Measurements from ENCODE around the gene PCDHGA9.

Gene PCDHGA9

GRCh38 chr5:141360685-141361084, 41.9 kb upstream of the PCDHGA9 start:
- no peak for DNase-seq (ENCODE audit: extremely low read depth, low read depth)
- no peak overlapping the region for H3K4me3 ChIP-seq (replicated peaks; ENCODE audit: low read depth, low read length)
- TF ChIP-seq CTCF (IDR thresholded peaks at IDR 0.05; ENCODE audit: low read depth, low read length, missing control alignments), result no peak

- no peak for DNase-seq (ENCODE audit: extremely low read depth, low read depth)
- TF ChIP-seq CTCF (IDR thresholded peaks at IDR 0.05; ENCODE audit: low read depth, low read length, missing control alignments), result no peak
- no peak overlapping the region for H3K4me3 ChIP-seq (replicated peaks; ENCODE audit: low read depth, low read length)
Measured at GRCh38 chr5:141362719-141363118, 39.9 kb upstream of the PCDHGA9 start.

GRCh38 chr5:141363952-141364660, 38.5 kb upstream of the PCDHGA9 start, which contains the start of gene PCDHGA5:
PCDHGA5 (plus strand) TSS chr5:141364162; CDS start chr5:141364331, 169 bp downstream.
- H3K4me3 ChIP-seq (replicated peaks; ENCODE audit: low read depth, low read length), result no peak within 1 kb of the TSS
- DNase-seq (ENCODE audit: extremely low read depth, low read depth), result no peak

GRCh38 chr5:141366016-141366896, 36.3 kb upstream of the PCDHGA9 start:
- DNase-seq (ENCODE audit: extremely low read depth, low read depth), result no peak
- TF ChIP-seq CTCF (IDR thresholded peaks at IDR 0.05; ENCODE audit: low read depth, low read length, missing control alignments), result no peak
- H3K4me3 ChIP-seq (replicated peaks; ENCODE audit: low read depth, low read length), result no peak overlapping the region

More at GRCh38 chr5:141363952-141364660, 38.5 kb upstream of the PCDHGA9 start, which contains the start of gene PCDHGA5:
- TF ChIP-seq CTCF (IDR thresholded peaks at IDR 0.05; ENCODE audit: low read depth, low read length, missing control alignments), result no peak

GRCh38 chr5:141369994-141370848, 32.4 kb upstream of the PCDHGA9 start, which contains the start of gene PCDHGB3:
PCDHGB3 (plus strand) TSS chr5:141370242; CDS start chr5:141370395, 153 bp downstream.
- peak within 1 kb of the TSS; percentile 20 for H3K4me3 ChIP-seq (replicated peaks; ENCODE audit: low read depth, low read length)
- TF ChIP-seq CTCF (IDR thresholded peaks at IDR 0.05; ENCODE audit: low read depth, low read length, missing control alignments), result peak; percentile 57
- no peak for DNase-seq (ENCODE audit: extremely low read depth, low read depth)

Measured in HFF-Myc (cell line).